ENCODE data around the gene LPAR1.

DNA sequence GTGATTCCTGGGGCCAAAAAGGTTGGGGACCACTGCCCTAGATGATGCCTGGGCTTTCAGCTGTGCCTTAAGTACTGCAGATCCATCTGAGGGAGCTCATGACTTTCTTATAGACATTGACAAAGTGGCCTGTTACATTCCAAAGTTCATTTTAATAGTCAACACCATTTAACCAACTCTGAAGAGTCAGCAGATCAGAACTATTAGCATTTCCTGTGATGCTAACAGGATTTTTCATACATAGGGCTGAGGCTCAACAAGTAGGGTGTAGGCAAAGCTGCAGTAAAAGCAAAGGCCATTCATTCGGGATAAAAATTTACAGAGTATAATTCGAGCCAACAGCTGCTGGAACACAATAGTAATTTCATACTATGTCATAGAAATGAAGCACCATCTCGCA is 105.4 kb downstream of the LPAR1 start:
- TF ChIP-seq POLR2A (IDR thresholded peaks at IDR 0.05), result no peak
- TF ChIP-seq, protein P1, sequence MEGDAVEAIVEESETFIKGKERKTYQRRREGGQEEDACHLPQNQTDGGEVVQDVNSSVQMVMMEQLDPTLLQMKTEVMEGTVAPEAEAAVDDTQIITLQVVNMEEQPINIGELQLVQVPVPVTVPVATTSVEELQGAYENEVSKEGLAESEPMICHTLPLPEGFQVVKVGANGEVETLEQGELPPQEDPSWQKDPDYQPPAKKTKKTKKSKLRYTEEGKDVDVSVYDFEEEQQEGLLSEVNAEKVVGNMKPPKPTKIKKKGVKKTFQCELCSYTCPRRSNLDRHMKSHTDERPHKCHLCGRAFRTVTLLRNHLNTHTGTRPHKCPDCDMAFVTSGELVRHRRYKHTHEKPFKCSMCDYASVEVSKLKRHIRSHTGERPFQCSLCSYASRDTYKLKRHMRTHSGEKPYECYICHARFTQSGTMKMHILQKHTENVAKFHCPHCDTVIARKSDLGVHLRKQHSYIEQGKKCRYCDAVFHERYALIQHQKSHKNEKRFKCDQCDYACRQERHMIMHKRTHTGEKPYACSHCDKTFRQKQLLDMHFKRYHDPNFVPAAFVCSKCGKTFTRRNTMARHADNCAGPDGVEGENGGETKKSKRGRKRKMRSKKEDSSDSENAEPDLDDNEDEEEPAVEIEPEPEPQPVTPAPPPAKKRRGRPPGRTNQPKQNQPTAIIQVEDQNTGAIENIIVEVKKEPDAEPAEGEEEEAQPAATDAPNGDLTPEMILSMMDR (IDR thresholded peaks at IDR 0.05 in 8 of 11, conservative IDR thresholded peaks at IDR 0.05 in 3 of 11), result no peak
